Neuronal stem cell (in vitro differentiated cells): ENCODE results near the gene C3orf70.

Source experiments
- DNase-seq: peaks from one replicate; pipeline ENCODE4 v3.0.0-alpha.2; 2013; ENCODE audit warnings: low spot score
- H2AFZ ChIP-seq: one replicate; pipeline ENCODE4 v1.6.1; 2013; ENCODE audit warnings: mild to moderate bottlenecking, low read length, inconsistent platforms
- H2AK5ac ChIP-seq: 2 replicates; pipeline ENCODE4 v1.6.1; 2013; ENCODE audit warnings: low read depth, mild to moderate bottlenecking, inconsistent platforms, low read length, moderate library complexity, mixed read lengths
- H2BK120ac ChIP-seq: 2 replicates; pipeline ENCODE4 v1.6.1; 2013; ENCODE audit warnings: low read depth, mild to moderate bottlenecking, inconsistent platforms, low read length, moderate library complexity, mixed read lengths
- H2BK12ac ChIP-seq: one replicate; pipeline ENCODE4 v1.6.1; 2013; ENCODE audit warnings: low read length, inconsistent platforms
- H2BK15ac ChIP-seq: 2 replicates; pipeline ENCODE4 v1.6.1; 2013; ENCODE audit warnings: mild to moderate bottlenecking, low read length, inconsistent platforms, mixed read lengths
- H2BK5ac ChIP-seq: one replicate; pipeline ENCODE4 v1.6.1; 2013; ENCODE audit warnings: inconsistent platforms, mild to moderate bottlenecking, low read length, moderate library complexity
- H3K14ac ChIP-seq: one replicate; pipeline ENCODE4 v1.6.1; 2013; ENCODE audit warnings: low read length, inconsistent platforms
- H3K18ac ChIP-seq: 2 replicates; pipeline ENCODE4 v1.6.1; 2013; ENCODE audit warnings: low read length, inconsistent platforms
- H3K23ac ChIP-seq: 2 replicates; pipeline ENCODE4 v1.6.1; 2013; ENCODE audit warnings: low read depth, mild to moderate bottlenecking, mixed read lengths, low read length, inconsistent platforms; ENCODE audit not compliant: poor library complexity
- H3K27ac ChIP-seq: replicated peaks from 3 replicates; pipeline ENCODE4 v1.5.1; 2013; ENCODE audit warnings: low read length, inconsistent platforms
- H3K27me3 ChIP-seq, 3 experiments: 2 replicates each; pipeline ENCODE4 v1.6.1; 2013; ENCODE audit warnings: low read length in 3 of 3, mild to moderate bottlenecking in 2 of 3, inconsistent platforms in 1 of 3, low read depth in 1 of 3, mixed read lengths in 1 of 3, moderate library complexity in 1 of 3; ENCODE audit not compliant: control insufficient read depth in 3 of 3, insufficient read depth in 3 of 3
- H3K36me3 ChIP-seq, 2 donors: replicated peaks in 1 of 2; 2 replicates each; pipeline ENCODE4 v1.6.1; 2013; ENCODE audit warnings: low read length in 2 of 2; ENCODE audit not compliant: control insufficient read depth in 2 of 2, insufficient read depth in 2 of 2
- H3K4ac ChIP-seq: 2 replicates; pipeline ENCODE4 v1.6.1; 2013; ENCODE audit warnings: inconsistent platforms, mild to moderate bottlenecking, low read length, moderate library complexity
- H3K4me1 ChIP-seq, 2 donors: 1 replicate in 1 of 2; 2 replicates in 1 of 2; pipeline ENCODE4 v1.6.1; 2013; ENCODE audit warnings: low read length in 2 of 2, low read depth in 1 of 2; ENCODE audit not compliant: control insufficient read depth in 2 of 2, insufficient read depth in 1 of 2
- H3K4me2 ChIP-seq: one replicate; pipeline ENCODE4 v1.6.1; 2013; ENCODE audit warnings: mild to moderate bottlenecking, low read length, inconsistent platforms; ENCODE audit not compliant: insufficient read depth, poor library complexity, severe bottlenecking
- H3K4me3 ChIP-seq, 2 donors: 2 replicates each; pipeline ENCODE4 v1.5.1; 2013; ENCODE audit warnings: low read length in 2 of 2, mild to moderate bottlenecking in 2 of 2, inconsistent platforms in 1 of 2, moderate library complexity in 1 of 2
- H3K79me1 ChIP-seq: one replicate; pipeline ENCODE4 v1.6.1; 2013; ENCODE audit warnings: low read depth, mild to moderate bottlenecking, inconsistent platforms, low read length, moderate library complexity
- H3K9ac ChIP-seq: one replicate; pipeline ENCODE4 v1.6.1; 2013; ENCODE audit warnings: mild to moderate bottlenecking, low read depth, low read length, inconsistent platforms; ENCODE audit not compliant: poor library complexity
- H3K9me3 ChIP-seq, 2 donors: replicated peaks in 1 of 2; 2 replicates each; pipeline versions ENCODE3 to v1.6.1; 2013; ENCODE audit warnings: low read length in 2 of 2, mild to moderate bottlenecking in 2 of 2, inconsistent platforms in 1 of 2, low read depth in 1 of 2, mixed read lengths in 1 of 2, moderate library complexity in 1 of 2; ENCODE audit not compliant: control insufficient read depth in 2 of 2, insufficient read depth in 1 of 2
- H4K8ac ChIP-seq: one replicate; pipeline ENCODE4 v1.6.1; 2013; ENCODE audit warnings: low read depth, mild to moderate bottlenecking, inconsistent platforms, low read length, moderate library complexity
- H4K91ac ChIP-seq: one replicate; pipeline ENCODE4 v1.6.1; 2013; ENCODE audit warnings: low read length, low read depth, mild to moderate bottlenecking, inconsistent platforms; ENCODE audit not compliant: poor library complexity
- WGBS, 2 donors: extraction: QIAGEN DNeasy Blood & Tissue Kit; methylation state at CpG; one replicate each; pipeline ENCODE4 v1.1.7; 2013; ENCODE audit warnings: missing lambda C conversion rate in 2 of 2, mixed read lengths in 1 of 2; ENCODE audit not compliant: insufficient read length in 2 of 2, insufficient replicate concordance in 1 of 2; ENCODE audit errors: extremely low coverage in 2 of 2; 5-methylcytosine and 5-hydroxymethylcytosine counted together

The C3orf70 gene

GRCh38 chr3:185084402-185084801 is 68.5 kb downstream of the C3orf70 start:
- no peak overlapping the region for H3K4me2 ChIP-seq
- no peaks in the 10 kb centered on the region for H3K27me3 ChIP-seq
- no peak overlapping the region for H4K91ac ChIP-seq
- H3K18ac ChIP-seq: no peak overlapping the region
- no peak overlapping the region for H2BK12ac ChIP-seq
- H3K4me3 ChIP-seq: no peak overlapping the region
- H3K14ac ChIP-seq: no peak overlapping the region
- no peaks in the 10 kb centered on the region for H3K4me1 ChIP-seq
- no peak overlapping the region for H3K4ac ChIP-seq
- H3K79me1 ChIP-seq: no peaks in the 10 kb centered on the region
- H3K27ac ChIP-seq: no peak overlapping the region
- H2BK5ac ChIP-seq: no peak overlapping the region
- no peak overlapping the region for H4K8ac ChIP-seq
- DNase-seq: no peak
- no peak overlapping the region for H2AK5ac ChIP-seq
- H3K9ac ChIP-seq: no peak overlapping the region
- no peak overlapping the region for H2BK120ac ChIP-seq
- no peak overlapping the region for H2AFZ ChIP-seq
- H3K23ac ChIP-seq: no peak overlapping the region
- peaks cover 0 to 13% of the 10 kb centered on the region in 2 donors for H3K36me3 ChIP-seq
- H3K9me3 ChIP-seq: no peaks in the 10 kb centered on the region
- no peak overlapping the region for H2BK15ac ChIP-seq
- no CpG with 5 or more reads among the region's 5 CpGs for WGBS, 2 donors

- H3K4ac ChIP-seq: no peak overlapping the region
- no peaks in the 10 kb centered on the region for H3K9me3 ChIP-seq
- DNase-seq: no peak
- H3K4me1 ChIP-seq: no peaks in the 10 kb centered on the region
- no peak overlapping the region for H3K18ac ChIP-seq
- H3K4me3 ChIP-seq: no peak overlapping the region
- no peak overlapping the region for H3K23ac ChIP-seq
- no CpG with 5 or more reads among the region's 14 CpGs for WGBS, 2 donors
- no peak overlapping the region for H2BK12ac ChIP-seq
- H4K91ac ChIP-seq: no peak overlapping the region
- H2BK5ac ChIP-seq: no peak overlapping the region
- H2AK5ac ChIP-seq: no peak overlapping the region
- H4K8ac ChIP-seq: no peak overlapping the region
- no peak overlapping the region for H3K14ac ChIP-seq
- H2BK120ac ChIP-seq: no peak overlapping the region
- peaks cover 0 to 13% of the 10 kb centered on the region in 2 donors for H3K36me3 ChIP-seq
- H3K79me1 ChIP-seq: no peaks in the 10 kb centered on the region
- peak overlapping the region; percentile 32 for H2AFZ ChIP-seq
- H3K9ac ChIP-seq: no peak overlapping the region
- H3K4me2 ChIP-seq: no peak overlapping the region
- no peak overlapping the region for H3K27ac ChIP-seq
- no peaks in the 10 kb centered on the region for H3K27me3 ChIP-seq
- no peak overlapping the region for H2BK15ac ChIP-seq
Measured at GRCh38 chr3:185082829-185083228, 70.0 kb downstream of the C3orf70 start.

GRCh38 chr3:185082149-185082548 is 70.7 kb downstream of the C3orf70 start:
- Histone ChIP-seq H4K91ac (no peak overlapping the region), H3K4me1 (no peaks in the 10 kb centered on the region), H3K23ac (no peak overlapping the region), H3K9me3 (no peaks in the 10 kb centered on the region), H2AK5ac (no peak overlapping the region), H2BK120ac (no peak overlapping the region), H3K9ac (no peak overlapping the region), H4K8ac (no peak overlapping the region), H2BK5ac (no peak overlapping the region), H3K79me1 (no peaks in the 10 kb centered on the region), H3K27me3 (no peaks in the 10 kb centered on the region), H3K4me2 (no peak overlapping the region), H2BK15ac (no peak overlapping the region), H3K14ac (no peak overlapping the region), H2BK12ac (no peak overlapping the region), H3K27ac (no peak overlapping the region), H3K4ac (no peak overlapping the region), H2AFZ (no peak overlapping the region), H3K18ac (no peak overlapping the region), H3K4me3 (peak overlapping the region in 1 of 2 donors; percentile 63), H3K36me3 (peaks cover 0 to 13% of the 10 kb centered on the region in 2 donors)
- DNase-seq: no peak
- WGBS, 2 donors: no CpG with 5 or more reads among the region's 3 CpGs

- H3K4ac ChIP-seq: no peak overlapping the region
- no peak overlapping the region for H3K9ac ChIP-seq
- no peak overlapping the region for H4K8ac ChIP-seq
- no peaks in the 10 kb centered on the region for H3K4me1 ChIP-seq
- no peak for DNase-seq
- H3K18ac ChIP-seq: no peak overlapping the region
- H3K14ac ChIP-seq: no peak overlapping the region
- no peak overlapping the region for H2BK5ac ChIP-seq
- H3K4me2 ChIP-seq: no peak overlapping the region
- no peaks in the 10 kb centered on the region for H3K79me1 ChIP-seq
- H2BK15ac ChIP-seq: no peak overlapping the region
- no peak overlapping the region for H2AFZ ChIP-seq
- no peak overlapping the region for H3K23ac ChIP-seq
- H3K27ac ChIP-seq: no peak overlapping the region
- no peak overlapping the region for H2BK120ac ChIP-seq
- WGBS, 2 donors: no CpG with 5 or more reads among the region's 1 CpG
- H3K9me3 ChIP-seq: no peaks in the 10 kb centered on the region
- H4K91ac ChIP-seq: no peak overlapping the region
- H2AK5ac ChIP-seq: no peak overlapping the region
- no peak overlapping the region for H3K4me3 ChIP-seq
- peaks cover 0 to 13% of the 10 kb centered on the region in 2 donors for H3K36me3 ChIP-seq
- H2BK12ac ChIP-seq: no peak overlapping the region
- no peaks in the 10 kb centered on the region for H3K27me3 ChIP-seq
Measured at GRCh38 chr3:185081521-185081920, 71.3 kb downstream of the C3orf70 start.
